Measurements from ENCODE around the gene EFHD1.
"Not testable (repeated sequence)": the region's sequence is repeated elsewhere in the genome, so short reads cannot be mapped to it uniquely, and the experiment has no call there.

EFHD1 gene

DNA sequence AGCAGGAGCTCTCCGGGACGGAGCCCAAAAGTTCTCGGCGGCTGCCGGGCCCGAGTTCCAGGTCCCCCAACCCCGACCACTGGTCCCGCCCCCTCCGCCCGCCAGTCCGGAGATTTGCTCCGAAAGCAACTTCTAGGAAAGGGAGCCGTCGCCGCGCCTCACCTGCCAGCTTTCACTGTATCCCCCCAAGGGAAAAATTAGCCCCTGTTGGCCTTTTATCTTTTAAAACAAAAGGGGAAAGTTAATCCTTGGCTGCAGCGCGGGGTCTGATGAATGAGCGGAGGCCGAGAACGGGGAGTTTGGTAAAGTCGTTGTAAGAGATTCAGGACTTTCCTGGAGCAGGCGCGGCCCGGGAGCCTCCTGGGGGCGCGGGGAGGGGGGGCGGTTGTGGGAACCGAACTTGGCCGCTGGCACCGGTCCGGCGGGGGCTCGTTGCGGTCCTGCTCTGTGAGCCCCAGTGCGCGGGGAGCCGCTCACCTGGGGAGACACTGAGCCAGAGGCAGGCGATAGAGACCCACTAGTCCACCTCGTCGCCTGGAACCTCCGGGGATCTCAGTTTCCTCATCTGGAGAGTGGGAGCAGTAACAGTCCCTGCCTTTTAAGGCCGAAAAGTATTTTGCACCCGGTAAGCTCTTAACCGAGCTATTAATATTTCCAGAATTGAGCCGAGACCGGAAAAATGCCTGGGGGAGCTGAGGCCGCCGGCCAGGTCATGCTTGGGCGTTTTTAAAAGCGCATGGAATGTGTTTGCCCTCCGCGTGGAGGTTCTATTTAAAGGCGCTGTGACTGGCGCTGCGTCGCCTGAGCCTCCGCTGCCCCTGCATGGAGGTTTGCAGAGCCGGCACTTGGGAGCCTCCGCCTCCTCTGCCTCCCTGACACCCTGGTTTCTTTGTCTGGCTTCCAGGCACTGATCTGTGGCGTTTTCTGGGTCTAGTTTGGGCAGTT lies 1.1 kb downstream of the EFHD1 start:
- H3K36me3 ChIP-seq, result no peaks in the 10 kb centered on the region
- H3K9ac ChIP-seq, result no peak overlapping the region
- peaks cover 65% of the 10 kb centered on the region for H3K27me3 ChIP-seq
- peak overlapping the region; percentile 68 for H3K4me3 ChIP-seq
- H3K9me3 ChIP-seq, result no peaks in the 10 kb centered on the region
- no peak for TF ChIP-seq Cebpa-rat (IDR thresholded peaks at IDR 0.05)
- peak overlapping the region; percentile 97 for H3K4me2 ChIP-seq
- H3K4me1 ChIP-seq, result peaks cover 16% of the 10 kb centered on the region
- H3K27ac ChIP-seq, result no peak overlapping the region
- H4K20me1 ChIP-seq, result peaks cover 28% of the 10 kb centered on the region; the same call in 1 of the 2 replicates

DNA sequence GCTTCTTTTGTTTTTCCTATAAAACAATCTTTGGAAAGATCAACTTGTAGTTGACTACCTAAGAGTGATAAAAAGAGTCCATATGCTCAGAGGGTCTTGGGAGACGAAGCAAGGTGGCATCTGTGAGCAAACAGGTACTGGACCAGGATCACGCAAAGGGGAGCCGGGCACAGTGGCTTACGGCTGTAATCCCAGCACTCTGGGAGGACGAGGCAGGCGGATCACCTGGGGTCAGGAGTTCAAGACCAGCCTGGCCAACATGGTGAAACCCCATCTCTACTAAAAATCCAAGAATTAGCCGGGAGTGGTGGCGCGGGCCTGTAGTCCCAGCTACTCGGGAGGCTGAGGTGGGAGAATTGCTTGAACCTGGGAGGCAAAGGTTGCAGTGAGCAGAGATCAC lies 2.0 kb downstream of the EFHD1 start:
- not testable (repeated sequence) for H3K4me3 ChIP-seq, H3K9me3 ChIP-seq, H3K27ac ChIP-seq, H3K9ac ChIP-seq, H3K4me2 ChIP-seq, H3K36me3 ChIP-seq
- Histone ChIP-seq H3K4me1 (peaks cover 16% of the 10 kb centered on the region), H4K20me1 (peaks cover 28% of the 10 kb centered on the region; the same call in 1 of the 2 replicates), H3K27me3 (peaks cover 66% of the 10 kb centered on the region)

DNA sequence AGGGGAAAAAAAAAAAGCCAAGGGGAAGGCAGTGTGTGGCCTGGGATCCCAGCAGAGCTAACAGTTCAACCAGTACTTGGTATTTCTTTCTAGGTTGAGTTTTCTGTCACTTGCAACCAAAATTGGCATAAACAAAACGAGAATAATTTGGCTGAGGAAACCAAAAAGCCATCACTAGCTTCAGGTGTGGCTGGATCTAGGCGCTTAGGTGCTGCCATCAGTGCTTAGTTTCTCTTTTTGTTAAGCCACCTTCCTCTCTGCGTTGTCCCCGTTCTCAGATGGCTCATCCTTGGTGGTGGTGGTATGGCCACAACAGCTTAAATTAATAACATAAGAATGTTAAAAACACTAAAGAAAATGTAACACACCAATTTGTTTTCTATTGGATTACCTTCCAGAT lies 2.4 kb downstream of the EFHD1 start:
- Histone ChIP-seq H3K36me3 (no peaks in the 10 kb centered on the region), H3K27ac (no peak overlapping the region), H4K20me1 (peaks cover 28% of the 10 kb centered on the region; the same call in 1 of the 2 replicates), H3K27me3 (peaks cover 64% of the 10 kb centered on the region), H3K9ac (no peak overlapping the region), H3K4me1 (peaks cover 16% of the 10 kb centered on the region), H3K4me2 (no peak overlapping the region), H3K4me3 (no peak overlapping the region), H3K9me3 (no peaks in the 10 kb centered on the region)
- TF ChIP-seq Cebpa-rat (IDR thresholded peaks at IDR 0.05), result no peak

DNA sequence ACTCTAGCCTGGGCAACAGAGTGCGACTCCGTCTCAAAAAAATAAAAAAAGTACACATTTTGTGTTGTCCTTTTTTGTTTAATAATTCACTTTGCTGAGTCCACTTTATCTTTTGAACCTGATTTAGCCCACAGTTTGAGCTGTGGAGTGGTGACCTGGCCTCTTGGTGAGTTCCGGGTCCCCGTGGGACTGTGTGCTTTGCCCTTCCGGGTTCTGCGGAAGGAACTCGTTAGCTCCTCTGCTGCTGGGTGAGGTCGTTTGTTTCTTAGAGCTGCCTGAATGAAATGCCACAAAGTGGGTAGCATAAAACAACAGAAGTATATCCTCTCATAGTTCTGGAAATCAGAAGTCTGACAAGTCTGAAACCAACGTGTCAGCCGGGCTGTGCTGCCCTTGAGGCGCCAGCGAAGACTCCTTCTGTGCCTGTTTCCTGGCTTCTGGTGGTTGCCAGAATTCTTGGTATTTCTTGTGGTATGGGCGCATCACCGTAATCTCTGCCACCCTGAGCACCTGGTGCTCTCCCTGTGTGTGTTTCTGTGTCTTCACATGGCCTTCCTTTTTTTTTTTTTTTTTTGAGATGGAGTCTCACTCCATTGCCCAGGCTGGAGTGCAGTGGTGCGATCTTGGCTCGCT lies 3.5 kb downstream of the EFHD1 start:
- Histone ChIP-seq H3K36me3 (no peaks in the 10 kb centered on the region), H3K27ac (no peak overlapping the region), H3K9ac (no peak overlapping the region), H4K20me1 (peaks cover 28% of the 10 kb centered on the region; the same call in 1 of the 2 replicates), H3K4me3 (no peak overlapping the region), H3K9me3 (no peaks in the 10 kb centered on the region), H3K4me1 (peaks cover 16% of the 10 kb centered on the region), H3K27me3 (peaks cover 54% of the 10 kb centered on the region), H3K4me2 (no peak overlapping the region)
- TF ChIP-seq Cebpa-rat (IDR thresholded peaks at IDR 0.05), result no peak

DNA sequence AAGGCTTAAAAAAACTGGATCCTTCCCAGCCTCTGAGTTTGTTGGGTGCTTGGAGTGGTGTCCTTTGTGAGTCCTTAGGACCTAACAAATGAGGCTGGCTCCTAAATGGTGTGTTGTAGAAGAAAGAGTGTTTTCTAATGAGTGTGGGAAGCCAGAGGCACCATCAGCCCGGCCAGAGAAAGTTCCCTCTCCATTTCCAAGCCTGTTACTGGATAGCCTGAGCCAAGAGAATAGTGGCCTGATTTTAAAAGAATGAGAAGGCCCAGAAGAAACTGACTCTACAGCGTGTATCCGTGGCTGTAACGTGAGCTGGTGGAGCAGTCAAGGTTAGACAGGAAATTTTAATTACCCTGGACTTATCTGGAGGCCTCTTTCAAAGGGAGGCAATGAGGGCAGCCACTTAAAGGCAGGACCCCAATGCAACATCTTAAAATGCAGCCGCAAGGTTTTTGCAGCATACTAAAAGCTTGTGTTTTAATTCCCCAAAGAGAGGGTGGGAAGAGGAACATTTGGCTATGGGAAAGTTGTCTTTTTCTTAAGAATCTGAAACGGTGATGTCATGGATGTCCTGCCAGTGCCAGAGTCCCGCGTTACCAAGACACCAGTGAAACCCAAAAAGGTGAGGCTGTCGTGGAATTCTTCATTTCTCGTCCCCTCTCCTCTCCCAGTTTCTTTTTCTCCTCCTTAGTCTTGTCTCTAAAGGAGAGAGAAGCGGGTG lies 4.6 kb downstream of the EFHD1 start:
- Histone ChIP-seq H3K4me2 (no peak overlapping the region), H3K27ac (no peak overlapping the region), H4K20me1 (peaks cover 17% of the 10 kb centered on the region; the same call in 1 of the 2 replicates), H3K9me3 (no peaks in the 10 kb centered on the region), H3K9ac (no peak overlapping the region), H3K36me3 (no peaks in the 10 kb centered on the region), H3K4me3 (no peak overlapping the region), H3K27me3 (peaks cover 42% of the 10 kb centered on the region), H3K4me1 (peaks cover 9% of the 10 kb centered on the region)
- no peak for TF ChIP-seq Cebpa-rat (IDR thresholded peaks at IDR 0.05)

DNA sequence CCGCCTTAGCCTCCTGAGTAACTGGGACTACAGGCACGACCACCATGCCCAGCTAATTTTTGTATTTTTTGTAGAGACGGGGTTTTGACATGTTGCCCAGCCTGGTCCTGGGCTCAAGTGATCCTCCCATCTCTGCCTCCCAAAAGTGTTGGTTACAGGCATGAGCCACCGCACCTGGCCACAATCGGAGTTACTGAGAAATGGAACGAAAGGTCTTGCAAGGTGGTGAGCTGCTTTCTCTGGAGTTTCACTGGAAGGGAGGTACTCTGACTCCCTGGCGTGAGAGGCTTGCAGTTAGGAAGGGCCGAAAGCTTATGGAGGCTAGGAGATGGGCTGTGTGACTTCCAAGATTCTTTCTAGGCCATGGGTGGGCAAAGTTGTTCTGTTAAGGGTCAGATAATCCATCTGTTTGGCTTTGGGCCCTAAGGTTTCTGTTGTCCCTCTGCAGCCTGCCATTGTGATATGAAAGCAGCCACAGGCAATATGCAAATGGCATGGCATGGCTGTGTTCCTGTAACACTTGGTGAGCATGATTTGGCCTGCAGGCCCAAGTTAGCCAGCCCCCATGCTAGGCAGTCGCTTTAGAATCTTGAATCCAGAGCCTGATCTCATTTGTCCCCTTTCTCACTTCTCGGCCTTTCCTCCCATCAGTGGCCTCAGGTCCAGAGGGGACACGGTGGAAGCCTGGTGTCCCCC lies 7.9 kb downstream of the EFHD1 start:
- no peak overlapping the region for H3K4me3 ChIP-seq
- no peak overlapping the region for H3K27ac ChIP-seq
- H4K20me1 ChIP-seq, result no peaks in the 10 kb centered on the region
- no peak overlapping the region for H3K9ac ChIP-seq
- H3K4me2 ChIP-seq, result no peak overlapping the region
- no peaks in the 10 kb centered on the region for H3K9me3 ChIP-seq
- peaks cover 10% of the 10 kb centered on the region for H3K27me3 ChIP-seq
- H3K4me1 ChIP-seq, result no peaks in the 10 kb centered on the region
- TF ChIP-seq Cebpa-rat (IDR thresholded peaks at IDR 0.05), result no peak
- no peaks in the 10 kb centered on the region for H3K36me3 ChIP-seq

DNA sequence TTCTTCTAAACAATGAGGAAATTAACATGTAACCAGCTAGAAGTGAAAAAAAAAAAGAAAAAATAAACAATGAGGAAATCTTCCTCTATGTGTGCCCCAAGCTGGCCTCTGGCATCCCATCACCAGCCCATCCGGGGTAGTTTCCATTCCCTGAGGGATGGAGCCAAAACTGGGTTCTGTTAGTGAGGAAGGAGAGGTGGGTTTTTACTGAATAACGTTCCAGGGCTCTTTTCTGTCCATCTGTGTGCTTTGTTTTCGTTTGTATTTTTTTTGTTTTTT lies 9.7 kb downstream of the EFHD1 start:
- Histone ChIP-seq H4K20me1 (no peaks in the 10 kb centered on the region), H3K4me2 (no peak overlapping the region), H3K9me3 (no peaks in the 10 kb centered on the region), H3K4me1 (no peaks in the 10 kb centered on the region), H3K9ac (no peak overlapping the region), H3K27ac (no peak overlapping the region), H3K27me3 (0 out of 2 replicates have a peak, but pooled peaks cover 6% of the 10 kb centered on the region), H3K36me3 (no peaks in the 10 kb centered on the region), H3K4me3 (no peak overlapping the region)
- TF ChIP-seq Cebpa-rat (IDR thresholded peaks at IDR 0.05), result no peak

DNA sequence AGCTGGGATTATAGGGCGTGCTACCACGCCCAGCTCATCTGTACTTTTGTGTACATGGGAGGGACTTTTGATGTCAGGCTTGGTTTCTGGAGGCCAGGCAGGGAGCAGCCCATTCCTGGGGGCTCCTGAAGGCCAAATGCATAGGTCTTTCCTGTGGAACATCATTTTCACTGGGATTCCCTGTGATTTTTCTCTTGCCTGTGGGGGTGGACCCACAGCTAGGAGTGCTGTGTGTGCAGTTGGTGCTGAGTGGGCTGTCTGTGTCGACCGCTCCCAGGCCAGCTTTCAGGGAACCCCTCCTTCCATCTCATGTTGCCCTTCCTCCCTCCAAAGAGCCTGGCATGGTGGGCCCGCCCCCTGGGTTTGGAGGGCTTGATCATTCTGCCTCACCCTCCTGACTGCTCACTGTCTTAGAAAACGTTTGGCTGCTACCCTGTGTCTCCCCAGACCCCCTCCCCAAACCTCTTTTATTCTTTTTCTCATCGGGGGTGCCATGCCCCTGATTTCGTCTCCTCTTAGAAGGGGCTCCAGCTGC lies 10.5 kb downstream of the EFHD1 start:
- no peak for TF ChIP-seq Cebpa-rat (IDR thresholded peaks at IDR 0.05)

DNA sequence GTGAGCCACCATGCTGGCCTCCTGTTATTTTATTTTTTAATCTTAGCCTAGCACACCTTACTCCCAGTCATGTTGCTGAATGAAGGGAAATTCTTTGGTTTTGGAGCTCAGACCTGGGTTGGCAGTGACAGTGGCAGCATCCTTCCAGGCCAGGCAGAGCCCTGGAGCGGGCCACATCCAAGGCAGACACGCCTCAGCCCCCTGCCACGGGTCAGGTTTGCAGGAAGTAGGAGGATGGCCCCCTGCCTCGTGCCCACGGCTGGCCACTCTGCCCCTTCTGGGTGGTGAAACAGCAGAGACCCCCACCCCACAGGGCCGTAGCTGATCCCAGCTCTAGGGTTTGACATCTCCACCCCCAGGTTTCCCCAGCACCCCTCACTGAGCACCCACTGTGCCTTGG lies 11.7 kb downstream of the EFHD1 start:
- no peak for TF ChIP-seq Cebpa-rat (IDR thresholded peaks at IDR 0.05)
- no peaks in the 10 kb centered on the region for H3K4me1 ChIP-seq
- no peaks in the 10 kb centered on the region for H4K20me1 ChIP-seq
- H3K9ac ChIP-seq, result no peak overlapping the region
- H3K36me3 ChIP-seq, result no peaks in the 10 kb centered on the region
- no peak overlapping the region for H3K4me2 ChIP-seq
- H3K27me3 ChIP-seq, result no peaks in the 10 kb centered on the region
- no peak overlapping the region for H3K27ac ChIP-seq
- H3K4me3 ChIP-seq, result no peak overlapping the region
- no peaks in the 10 kb centered on the region for H3K9me3 ChIP-seq

More for the DNA sequence above, 10.5 kb downstream of the EFHD1 start:
- Histone ChIP-seq H3K27ac (no peak overlapping the region), H3K9me3 (no peaks in the 10 kb centered on the region), H3K9ac (no peak overlapping the region), H3K4me2 (no peak overlapping the region), H3K4me3 (no peak overlapping the region), H3K27me3 (0 out of 2 replicates have a peak, but pooled peaks cover 6% of the 10 kb centered on the region), H3K4me1 (no peaks in the 10 kb centered on the region), H4K20me1 (no peaks in the 10 kb centered on the region), H3K36me3 (no peaks in the 10 kb centered on the region)

Data from BLaER1 (cell line).